ENCODE results near the gene CRYBA2.

Gene CRYBA2

DNA sequence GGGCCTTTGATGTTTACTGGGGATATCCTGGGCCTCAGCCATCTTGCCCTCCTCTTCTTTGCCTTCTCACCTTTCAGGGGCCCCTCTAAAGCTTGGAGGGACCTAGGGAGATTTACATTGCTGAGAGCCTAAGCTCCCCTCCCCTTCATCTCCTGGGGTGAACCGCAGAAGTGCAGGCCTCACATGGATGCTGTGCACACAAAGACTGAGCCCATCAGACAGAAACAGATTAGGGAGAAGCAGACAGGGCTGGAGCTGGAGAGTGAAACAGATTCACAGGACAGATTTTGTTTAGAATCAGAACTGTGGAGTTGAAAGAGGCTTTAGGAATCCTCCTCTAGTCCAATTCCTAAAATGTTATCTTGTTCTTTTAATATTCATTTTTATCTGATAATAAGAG, 37.2 kb downstream of the CRYBA2 start:
- DNase-seq (ENCODE audit: low spot score), result no peak

DNA sequence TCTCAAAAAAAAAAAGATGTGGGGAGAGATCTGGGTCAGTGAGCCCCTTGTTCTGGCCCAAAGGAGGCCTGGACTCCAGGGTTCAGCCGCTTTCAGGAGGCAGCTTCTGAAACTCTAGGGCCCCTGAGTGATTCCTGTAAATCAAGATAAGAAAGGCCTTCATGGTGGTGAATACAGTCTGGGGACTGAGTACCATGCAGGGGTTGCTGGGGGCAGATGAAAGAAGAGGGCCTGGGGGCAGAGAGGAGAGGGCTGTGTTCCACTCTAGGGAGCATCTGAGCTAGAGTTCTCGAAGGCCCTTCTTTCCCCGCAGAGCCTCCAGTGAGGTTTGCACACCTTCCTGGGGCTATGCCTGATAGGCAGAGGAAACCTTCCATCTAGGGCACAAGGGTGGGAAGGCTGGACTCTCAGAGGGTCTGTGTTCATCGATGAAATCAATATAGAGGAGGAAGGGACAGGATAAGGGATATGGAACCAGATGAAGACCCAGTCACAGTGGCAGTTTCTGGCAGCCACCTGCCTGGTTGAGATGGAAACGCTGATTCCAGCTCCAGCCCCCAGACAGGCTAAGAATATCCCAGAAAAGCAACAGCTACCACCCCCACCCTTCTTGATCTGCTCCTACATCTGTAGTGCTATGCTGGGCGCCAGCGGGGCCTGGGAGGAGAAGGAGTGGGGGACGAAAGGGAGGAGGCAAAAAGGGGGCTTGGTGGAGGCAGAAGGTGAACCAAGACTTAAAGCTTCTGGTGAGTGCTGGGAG, 38.5 kb downstream of the CRYBA2 start:
- DNase-seq (ENCODE audit: low spot score), result no peak

DNA sequence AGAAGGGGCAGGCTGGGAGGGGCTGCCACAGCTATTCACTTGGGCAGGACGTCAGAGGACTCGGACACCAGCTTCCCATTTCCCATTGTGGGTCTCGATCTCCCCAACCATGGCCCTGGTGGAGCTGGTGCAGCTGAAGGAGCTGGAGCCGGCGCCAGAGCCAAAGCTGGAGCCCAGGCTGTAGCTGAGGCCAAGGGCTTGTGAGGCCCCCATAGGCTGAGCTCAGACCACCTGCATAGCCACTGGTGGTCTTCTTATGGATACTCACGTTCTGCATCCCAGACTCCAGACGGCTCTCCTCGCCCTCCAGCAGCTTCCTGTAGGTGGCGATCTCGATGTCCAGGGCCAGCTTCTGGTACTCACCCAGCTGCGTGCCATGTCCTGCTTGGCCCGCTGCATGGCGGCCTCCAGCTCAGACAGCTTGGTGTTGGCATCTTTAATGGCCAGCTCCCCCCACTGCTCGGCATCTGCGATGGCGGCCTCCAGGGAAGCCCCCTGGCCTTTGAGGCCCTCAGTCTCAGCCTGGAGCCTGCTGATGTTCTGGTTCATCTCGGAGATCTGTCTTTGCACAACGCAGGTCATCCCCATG, 39.8 kb downstream of the CRYBA2 start:
- no peak for DNase-seq (ENCODE audit: low spot score)

DNA sequence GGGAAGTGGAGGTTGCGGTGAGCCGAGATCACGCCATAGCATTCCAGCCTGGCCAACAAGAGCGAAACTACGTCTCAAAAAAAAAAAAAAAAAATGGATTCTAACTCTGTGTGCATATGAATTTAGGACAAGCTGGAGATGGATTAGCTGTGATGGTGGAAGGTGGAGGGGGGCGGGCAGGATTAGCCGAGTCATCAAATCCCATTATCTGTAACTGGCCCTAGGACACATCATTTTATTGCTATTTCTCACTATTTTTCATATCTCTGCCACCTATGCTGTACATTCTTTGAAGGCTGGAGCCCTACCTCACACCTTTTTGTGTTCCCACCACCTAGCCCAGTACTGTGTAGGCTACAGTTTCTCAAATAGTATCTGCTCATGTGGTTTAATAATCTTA, 41.1 kb downstream of the CRYBA2 start:
- no peak for DNase-seq (ENCODE audit: low spot score)

DNA sequence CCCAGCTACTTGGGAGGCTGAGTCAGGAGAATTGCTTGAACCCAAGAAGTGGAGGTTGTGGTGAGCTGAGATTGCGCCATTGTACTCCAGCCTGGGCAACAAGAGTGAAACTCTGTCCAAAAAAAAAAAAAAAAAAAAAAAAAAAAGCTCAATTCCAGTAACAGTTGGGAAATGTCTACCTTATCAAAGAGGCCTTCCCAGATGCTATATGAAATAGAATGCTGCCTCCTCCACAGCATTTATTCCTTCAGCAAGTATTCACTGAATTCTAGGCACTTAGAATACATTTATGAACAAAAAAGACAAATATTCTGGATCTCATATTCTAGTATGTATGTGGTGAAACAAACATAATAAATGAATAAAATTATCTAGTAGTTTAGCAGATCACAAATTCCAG, 46.6 kb downstream of the CRYBA2 start:
- DNase-seq (ENCODE audit: low spot score), result no peak

DNA sequence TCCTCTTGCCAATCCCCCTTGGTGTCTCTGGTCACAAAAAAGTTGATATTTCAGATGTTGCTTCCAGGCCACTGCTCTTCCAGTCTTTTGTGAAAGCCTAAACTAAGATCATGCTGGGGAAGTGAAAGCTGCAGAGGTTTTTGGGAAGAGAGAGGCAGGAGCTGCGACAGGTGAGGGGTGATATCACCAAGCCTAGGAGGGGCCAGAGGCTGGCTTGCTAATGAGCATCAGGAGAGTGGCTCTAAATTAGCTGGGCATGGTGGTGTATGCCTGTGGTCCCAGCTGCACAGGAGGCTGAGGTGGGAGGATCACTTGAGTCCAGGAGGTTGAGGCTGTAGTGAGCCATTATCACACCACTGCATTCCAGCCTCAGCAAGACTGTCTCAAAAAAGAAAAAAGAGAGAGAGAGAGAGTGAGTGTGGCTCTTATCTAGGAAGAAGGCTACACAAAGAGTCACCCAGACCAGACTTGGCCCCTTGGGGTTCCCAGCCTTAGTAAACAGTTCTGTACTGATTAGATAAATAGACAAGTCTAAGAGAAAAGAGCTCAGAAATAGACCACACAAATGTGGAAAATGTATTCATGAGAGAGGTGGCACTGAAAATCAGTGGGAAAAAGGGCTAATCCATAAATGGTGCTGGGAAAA, 48.3 kb downstream of the CRYBA2 start:
- DNase-seq (ENCODE audit: low spot score), result no peak

Measured in ecto neural progenitor cell (in vitro differentiated cells).